Iris pigment epithelial cell (primary cell): ENCODE measurements around the gene PPARG.

Experiments
- DNase-seq: peaks from one replicate; pipeline ENCODE4 v3.0.0-alpha.2; 2011; ENCODE audit warnings: low read depth

PPARG gene

DNA sequence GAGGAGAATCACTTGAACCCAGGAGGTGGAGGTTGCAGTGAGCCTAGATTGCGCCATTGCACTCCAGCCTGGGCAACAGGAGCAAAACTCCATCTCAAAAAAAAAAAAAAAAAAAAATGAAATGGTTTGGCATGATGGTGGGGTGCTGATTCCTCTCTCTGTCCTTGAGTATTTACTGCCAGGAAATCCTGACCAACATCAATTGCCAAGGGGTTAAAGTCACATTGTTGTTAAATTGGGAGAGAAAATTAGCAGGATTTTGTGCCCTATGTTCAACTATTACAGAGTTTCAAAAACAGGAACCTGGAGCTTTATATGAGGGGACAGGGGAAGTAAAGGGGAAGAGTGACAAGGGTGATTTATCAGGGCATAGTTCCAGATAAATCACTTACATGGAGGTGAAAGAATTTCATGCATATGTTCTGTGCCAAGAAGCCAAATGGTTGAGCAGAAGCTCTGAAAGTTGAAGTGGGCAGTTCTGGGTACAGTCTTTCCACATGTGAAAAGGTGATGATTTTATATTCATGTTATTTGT is 124.9 kb downstream of the PPARG start:
- no peak for DNase-seq

DNA sequence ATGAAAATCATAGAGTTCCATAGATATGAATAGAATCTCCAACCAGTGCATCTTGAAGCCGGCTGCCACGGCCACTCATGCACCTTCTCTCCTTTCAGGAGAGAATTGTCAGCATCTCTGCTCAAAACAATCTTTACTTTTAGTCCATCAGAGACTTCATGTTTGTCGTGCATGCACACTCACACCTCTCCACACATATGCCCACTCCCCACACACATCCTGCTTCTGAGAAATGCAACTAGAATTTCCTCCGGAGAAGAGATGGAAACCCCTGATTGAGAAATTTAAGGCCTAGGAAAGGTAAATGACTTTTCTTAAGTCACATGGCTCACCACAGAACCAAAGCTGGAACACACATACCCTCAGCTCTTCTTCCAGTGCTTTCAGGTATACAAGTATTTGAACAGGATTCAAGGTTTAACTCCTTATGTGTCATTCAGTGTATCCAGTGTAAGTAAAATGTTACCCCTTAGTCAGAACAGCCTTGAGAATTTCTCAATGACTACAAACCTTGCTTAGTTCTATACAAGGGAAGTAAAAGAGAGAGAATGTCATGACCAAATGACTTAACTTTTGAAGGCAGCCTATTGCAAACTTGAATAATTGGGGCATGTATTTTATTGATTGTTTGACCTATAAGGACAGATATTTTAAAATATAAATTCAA is 126.3 kb downstream of the PPARG start:
- peak; percentile 10 for DNase-seq

DNA sequence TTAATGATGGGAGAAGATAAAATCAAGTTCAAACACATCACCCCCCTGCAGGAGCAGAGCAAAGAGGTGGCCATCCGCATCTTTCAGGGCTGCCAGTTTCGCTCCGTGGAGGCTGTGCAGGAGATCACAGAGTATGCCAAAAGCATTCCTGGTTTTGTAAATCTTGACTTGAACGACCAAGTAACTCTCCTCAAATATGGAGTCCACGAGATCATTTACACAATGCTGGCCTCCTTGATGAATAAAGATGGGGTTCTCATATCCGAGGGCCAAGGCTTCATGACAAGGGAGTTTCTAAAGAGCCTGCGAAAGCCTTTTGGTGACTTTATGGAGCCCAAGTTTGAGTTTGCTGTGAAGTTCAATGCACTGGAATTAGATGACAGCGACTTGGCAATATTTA is 127.9 kb downstream of the PPARG start:
- no peak for DNase-seq

DNA sequence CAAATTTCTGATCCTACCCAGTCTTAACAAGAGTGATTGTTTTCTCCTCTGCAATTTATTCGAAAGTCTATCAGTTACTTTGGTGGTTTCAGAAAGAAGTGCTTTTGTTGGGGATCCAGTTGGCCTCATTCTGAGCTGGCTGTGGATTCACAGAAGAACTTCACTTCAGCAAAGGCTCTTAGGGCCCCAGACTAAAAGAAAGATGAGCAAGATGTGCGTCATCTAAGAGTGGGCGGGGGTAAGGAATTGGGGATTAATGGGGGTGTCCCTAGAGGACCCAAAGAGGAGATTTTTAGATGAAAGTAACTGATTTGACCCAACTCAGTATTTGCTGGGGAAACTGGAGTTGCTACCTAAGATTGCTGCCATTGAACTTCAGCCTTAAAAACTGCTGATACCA is 131.5 kb downstream of the PPARG start:
- no peak for DNase-seq

DNA sequence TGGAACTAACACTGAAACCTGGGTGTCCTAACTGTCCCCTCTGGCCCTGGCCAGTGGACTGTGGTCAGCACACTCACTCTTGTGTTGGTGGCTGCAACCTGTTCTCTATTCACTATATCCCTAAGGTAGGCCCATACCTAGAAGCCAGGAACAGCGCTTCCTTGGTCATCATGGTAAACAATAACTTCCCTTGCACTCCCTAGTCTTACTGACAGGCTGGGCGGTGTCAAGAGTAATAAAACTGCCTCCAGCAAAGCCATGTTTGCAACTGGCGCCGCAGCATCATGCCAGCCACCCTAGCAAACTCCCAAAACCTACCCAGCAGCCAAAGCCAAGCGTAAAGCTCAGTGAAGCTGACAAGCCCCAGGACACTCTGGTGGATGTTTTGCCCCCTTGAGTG is 132.3 kb downstream of the PPARG start:
- DNase-seq, result no peak

DNA sequence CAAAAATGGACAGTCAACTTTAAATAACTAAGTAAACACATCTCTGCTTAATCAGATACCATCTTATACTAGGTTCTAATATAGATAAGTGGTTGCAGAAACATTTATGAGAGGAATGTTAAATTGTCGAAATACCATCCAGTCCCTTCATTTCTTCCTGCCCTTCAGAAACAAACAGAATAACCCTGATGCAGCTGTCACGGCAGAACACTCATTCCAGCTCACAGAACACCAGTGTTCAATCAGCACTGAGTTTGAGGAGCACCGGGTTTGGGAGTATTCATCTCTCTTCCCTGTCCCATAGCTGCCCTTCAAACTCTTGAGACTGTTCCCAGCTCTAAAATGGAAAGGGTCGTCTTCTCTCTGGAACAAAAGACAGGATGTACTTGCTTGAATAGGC is 134.3 kb downstream of the PPARG start:
- no peak for DNase-seq

DNA sequence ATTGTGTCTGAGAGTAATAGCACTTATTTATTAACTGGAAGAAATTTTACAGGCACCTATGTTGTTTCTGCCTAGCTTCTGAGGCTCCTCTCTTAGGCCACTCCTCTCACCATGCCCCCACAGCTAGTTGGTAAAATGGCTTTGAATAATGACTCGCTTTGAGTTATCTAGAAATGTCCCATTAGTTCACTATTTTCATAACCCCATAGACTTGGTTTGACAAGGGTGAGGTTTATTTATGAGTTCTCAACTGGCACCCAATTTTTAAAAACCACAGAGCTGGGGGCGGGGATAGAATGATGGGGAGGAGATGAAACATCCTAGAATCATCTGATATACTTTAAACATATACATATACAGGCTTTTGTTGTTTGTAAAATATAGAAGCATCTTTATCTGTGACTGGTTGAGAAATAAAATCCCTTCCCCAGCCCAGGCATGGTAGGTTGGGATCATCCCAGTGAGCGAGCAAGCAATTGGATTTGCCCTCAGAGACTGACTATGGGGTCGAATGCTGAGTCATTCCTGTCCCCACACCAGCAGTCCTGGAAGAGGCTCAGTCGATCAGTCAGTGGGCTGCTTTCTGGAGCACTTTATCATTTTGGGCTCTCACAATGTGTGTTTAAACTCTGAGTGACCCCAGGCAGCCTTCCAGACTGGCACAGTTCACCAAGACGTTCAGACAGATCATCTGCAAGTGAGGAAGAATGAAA is 135.2 kb downstream of the PPARG start:
- DNase-seq, result peak; percentile 58

DNA sequence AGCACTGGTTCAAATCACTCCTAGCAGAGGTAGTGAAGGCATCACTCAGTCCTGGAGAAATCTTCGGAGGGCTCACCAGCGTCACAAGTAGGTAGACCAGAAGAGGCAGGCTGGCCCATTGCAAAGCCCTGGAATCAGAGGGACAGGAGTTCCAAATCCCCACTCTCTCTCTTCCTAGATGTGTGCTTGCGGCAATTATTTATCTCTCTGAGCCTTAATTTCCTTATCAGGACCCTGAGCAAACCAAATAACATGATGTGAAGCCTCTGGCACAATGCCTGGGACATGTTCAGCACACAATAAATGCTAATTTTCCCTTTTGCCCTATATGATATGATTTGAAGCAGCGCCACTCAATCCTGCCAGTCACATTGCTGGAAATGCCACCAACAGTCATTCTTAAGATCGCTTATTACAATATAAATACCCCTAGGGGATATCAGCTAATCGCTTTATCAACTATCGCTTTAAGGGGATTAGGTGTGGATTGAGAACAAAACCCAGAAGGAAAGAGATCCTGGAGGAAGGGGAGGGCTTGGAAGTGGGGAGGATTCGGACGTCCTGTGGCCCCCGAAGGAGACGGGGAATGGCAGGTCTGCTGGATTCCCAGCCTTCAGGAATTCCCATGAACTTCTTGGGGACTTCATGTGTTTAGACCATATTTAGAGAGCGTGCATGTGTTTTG is 135.9 kb downstream of the PPARG start:
- no peak for DNase-seq

DNA sequence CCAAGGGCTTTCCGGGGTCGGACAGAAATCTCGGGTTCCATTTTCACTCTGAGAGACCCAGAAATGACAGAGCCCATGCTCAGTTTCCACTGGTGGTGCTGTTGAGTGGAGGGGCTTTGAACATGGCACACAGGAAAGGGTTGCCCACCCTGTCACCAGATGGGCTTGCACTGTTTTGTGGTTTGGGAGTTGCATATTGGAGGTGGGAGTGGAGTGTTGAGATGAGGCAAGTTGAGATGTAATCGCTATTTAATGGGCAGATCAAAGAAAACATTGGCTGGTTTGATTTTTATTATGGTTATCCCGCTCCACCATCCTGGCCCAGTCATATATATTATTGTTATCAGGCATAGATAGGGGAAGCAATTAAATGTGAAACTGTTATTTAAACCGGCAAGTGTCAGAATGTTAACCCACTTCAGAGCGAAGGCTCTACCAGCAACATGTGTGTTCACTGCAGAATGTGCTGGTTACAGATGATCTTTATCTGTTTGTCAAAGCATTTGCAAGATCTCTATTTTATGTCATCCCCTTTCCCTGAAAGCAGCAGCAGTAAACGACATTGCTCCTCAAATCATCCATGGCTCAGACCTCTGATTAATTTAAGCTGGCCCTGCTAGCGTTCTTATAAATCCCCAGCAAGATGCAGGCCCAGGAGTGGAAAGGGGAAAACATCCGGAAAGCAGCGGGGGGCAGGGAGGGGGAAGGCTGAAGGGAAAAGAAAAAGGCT is 137.1 kb downstream of the PPARG start:
- no peak for DNase-seq

DNA sequence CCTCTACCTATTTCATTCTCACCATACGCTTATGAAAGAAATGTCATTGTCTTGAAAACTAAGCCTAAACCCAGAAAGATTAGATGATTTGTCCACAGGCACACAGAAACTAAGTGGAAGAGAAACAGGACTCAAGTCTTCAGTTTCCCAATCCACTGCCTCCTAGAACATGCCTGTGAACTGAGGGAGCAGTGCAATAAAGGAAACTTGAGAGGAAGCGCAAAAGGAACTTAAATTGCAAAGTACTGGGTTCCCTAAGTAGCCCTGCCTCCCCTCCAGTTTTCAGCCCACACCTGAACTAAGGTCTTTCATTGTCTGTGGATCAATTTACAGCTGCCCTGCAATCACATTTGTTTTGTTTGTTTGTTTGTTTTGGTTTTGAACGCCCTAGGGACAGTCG is 138.7 kb downstream of the PPARG start:
- no peak for DNase-seq

DNA sequence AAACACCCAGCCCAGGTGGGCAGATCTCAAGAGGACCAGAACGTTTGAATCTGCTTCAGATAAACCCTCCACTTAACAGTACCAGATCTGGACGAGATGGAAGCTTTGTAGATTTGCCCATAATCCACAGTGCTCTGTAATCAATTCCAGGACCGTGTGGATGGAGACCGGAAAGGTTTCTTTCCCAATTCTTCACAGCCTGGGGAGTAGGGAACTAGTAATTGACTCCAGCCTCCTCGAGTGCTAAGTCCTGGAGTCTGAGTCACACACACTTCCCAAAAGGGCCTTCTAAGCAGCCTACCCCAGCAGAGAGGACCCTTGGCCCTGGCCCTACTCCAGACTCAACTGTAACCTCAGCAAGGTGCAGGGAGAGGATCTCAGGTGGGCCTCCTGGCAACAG is 139.3 kb downstream of the PPARG start:
- no peak for DNase-seq

DNA sequence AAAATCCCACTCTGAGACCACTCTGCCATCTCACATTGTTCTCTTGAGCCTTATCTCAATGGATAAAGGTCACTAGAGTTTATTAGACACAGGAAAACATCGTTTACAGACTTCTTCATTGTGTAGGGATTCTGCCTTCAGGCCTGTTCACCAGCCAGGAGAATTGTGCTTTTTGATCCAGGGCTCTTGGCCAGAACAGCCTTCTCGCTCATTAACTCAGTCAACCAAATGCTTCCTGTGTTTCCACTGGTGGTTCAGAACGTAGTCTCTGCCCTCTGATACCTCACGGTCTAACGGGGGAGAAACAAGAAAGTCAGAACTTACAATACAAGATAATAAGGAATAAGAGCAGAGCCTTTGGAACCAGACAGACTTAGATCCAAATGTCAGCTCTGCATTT is 141.2 kb downstream of the PPARG start:
- DNase-seq, result no peak

DNA sequence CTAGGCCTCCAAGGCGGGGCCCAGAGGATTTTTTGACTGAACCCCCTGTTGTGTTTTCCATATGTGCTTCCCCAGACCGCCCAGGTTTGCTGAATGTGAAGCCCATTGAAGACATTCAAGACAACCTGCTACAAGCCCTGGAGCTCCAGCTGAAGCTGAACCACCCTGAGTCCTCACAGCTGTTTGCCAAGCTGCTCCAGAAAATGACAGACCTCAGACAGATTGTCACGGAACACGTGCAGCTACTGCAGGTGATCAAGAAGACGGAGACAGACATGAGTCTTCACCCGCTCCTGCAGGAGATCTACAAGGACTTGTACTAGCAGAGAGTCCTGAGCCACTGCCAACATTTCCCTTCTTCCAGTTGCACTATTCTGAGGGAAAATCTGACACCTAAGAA is 145.0 kb downstream of the PPARG start:
- DNase-seq, result no peak

DNA sequence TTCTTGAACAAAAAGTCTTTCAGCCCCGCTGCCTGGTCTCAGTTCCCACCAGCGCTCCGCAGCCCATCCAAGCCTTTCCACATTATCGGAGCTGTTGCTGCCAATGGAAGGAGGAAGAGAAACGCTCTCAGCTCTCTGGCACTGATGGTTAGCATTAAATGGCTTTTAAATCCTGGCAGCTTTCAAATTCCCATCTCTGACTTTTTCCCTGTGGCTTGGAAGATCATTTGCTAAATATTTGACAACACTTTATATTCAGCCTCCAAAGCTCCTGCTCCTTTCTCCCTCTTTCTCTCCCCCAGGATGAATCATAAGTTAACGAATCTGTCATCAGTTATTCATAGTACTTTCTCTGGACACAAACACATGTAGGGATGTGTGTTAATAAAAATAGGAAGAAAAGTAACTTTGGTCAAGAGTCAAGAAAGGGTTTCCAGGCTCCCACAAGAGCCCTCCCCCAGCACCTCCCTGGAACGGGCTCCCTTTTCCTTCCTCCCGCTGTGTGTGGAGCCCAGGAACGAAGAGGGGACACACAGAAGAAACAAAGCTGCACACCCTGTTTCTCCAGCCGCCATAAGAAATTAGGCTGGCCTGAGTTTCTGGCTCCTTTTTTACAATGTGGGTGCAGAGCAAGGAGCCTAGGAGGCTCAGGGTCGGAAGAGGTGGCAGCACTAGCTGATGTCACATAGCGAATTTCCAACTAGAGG is 147.8 kb downstream of the PPARG start:
- no peak for DNase-seq

DNA sequence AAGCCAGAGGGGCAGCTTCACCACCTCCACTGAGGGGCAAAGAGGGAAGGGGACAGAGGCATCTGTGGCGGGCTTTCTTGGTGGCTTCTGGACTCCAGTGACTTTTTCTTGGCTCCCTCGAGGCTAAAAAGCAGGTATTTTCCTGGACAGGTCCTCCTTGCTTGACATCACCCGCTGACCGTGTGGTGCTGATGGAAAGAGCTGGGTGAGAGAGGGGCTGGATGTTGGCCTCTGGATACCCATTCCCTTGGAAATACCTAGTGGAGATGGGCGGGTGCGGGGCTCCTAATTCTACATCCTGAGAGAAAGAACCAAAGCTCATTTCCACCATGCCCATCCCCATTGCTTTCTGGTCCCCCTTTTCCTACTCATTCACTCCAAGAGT is 148.3 kb downstream of the PPARG start:
- DNase-seq, result no peak

DNA sequence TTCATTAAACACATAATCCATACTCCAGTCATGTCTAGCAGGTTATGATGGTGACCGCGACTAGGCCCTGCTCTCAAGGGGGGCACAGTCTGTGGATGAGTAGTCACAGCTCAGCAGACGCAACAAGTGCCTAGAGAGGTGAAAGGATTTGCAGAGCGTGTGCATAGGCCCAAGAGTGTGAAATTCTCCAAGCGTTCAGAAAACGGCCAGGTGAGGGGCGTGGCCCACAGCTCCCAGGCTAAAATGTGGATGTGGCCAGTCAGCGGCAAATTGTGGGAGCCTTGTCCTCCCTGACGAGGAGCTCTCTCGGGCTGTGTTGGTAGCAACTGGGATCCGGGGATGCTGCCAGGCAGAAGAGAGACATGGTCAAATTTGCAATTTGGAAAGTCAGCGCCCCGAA is 149.0 kb downstream of the PPARG start:
- no peak for DNase-seq

DNA sequence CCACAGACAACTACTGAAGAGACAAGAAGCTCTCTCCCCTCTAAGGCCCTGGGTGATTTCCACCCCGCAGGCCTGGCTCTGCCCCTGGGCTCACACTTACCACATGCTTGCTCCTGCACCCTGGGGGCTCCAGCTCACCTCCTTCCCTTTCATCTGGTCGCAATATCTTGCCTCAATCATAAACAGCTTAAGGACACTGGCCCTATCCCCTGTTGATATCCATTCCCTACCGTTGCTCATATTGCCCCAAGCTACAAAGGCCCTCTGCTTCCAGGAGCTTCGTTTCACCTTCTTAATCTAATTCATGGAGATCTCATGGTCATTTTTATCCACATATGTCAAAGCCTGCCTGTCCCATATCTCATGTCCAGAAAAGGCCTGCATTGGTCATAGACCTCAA is 149.4 kb downstream of the PPARG start:
- no peak for DNase-seq

DNA sequence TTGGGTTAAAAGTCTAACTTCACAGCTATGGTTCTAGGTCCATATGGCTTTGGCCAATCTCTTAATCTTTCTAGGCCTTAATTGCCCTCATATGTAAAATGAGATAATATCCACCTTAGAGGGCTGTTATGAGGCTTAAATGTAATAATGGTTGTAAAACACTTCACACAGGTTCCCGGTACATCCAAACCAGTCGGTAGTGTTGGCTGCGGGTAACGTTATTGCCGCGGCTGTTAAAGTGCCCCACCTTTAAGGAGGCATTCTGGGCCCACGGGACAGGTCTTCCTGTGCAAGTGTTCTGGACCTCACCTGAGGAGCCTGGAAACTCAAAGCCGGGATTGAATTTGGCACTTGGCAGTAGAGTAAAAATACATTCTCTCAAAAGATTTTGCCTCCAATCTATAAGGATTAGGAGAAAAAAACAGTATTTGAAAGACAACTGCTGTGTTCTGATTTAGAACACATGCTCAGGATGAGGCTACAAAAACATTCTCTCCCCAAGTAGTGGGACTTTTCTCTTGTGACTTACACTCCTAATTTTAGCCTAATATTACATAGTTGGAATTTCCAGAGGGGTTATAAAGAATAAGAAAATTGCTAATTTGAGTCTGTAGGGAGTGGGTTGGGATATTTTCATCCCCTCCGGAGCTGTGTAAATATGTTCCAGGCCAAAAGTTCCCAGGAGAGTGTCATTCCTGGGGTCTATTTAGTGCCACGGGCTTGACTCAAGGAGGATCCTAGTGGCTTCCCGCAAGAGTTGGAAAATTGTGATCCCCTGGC is 150.5 kb downstream of the PPARG start:
- no peak for DNase-seq

DNA sequence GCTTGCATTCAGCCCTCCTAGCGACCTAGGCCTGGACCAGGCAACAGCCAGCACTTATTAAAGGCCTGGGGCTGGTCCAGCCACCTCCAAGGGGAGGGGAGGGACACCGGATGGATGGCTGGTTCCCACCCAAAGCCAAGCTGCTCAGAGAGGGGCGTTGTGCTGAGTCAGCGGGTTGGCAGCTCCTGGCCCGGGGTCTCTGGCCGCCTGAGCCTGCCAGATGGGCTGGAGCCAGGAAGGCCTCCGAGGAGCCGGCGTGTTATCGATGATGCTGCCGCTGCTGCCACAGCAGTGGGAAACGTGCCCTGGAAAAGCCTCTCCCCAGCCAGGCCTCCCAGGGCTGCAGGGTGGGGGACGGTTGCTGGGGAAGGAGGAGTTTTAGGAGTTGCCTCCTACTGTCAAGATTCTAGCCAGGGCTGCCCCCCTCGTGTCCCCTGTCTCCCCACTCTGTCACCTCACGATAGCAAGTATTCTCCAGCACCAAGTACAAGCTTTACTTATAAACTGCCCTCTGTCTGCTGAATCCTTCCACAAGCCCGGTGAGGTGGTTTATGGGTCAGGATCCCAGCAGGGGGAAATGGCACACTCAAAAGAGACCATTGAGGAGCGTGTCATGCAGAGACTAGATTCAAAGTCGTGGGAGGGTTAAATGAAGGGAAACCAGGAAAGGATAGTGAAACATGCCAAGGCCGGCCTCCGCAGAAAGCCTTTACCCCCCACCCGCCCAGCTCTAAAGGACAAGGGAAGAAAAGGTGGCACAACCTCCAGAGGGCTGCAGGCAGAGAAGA is 152.3 kb downstream of the PPARG start:
- DNase-seq, result peak; percentile 30
